ENCODE results near the gene GTSE1.

Gene GTSE1

DNA sequence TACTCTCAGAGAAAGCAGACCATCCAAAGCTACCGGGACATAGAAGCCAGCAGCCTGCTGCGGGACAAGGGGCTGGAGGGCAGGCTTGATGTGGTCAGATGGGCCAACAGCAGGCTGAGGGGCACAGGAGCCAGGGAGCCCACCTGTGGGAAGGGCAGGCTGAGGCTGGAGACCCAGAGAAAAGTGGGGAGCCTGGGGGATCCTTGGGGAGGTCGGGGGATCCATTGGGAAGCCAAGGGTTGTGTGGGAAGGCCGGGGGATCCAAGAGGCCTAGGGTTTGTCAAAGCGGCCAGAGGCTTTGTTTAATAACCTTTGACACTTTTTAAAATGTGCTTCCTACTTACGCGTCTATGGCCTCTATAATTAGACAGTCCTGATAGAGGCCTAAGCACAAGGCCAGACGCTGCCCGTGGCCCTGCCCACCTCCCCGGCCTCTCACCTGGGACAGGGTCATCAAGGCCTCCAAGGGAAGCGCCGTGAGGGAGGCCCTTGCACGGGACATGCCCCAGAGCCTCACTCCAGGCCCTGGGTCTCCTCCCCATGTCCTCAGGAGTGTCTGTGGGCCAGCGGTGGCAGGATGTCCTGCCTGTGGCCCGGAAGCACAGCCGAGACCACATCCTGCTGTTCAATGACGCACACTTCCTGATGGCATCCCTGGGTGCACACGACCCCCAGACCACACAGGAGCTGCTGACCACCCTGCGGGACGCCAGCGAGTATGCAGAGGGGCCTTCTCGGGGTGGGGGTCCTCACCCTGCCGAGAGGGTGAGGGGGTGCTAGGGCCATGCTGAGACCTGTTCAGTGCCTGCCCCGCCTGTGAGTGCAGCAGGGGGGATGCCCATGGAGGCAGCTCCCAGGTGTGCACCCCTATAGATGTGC lies 8.6 kb upstream of the GTSE1 start:
- peaks cover 1% of the 10 kb centered on the region for H3K4me1 ChIP-seq (ENCODE audit: control insufficient read depth, insufficient read depth, low read length, poor library complexity, severe bottlenecking)
- no peaks in the 10 kb centered on the region for H3K9me3 ChIP-seq (ENCODE audit: control insufficient read depth, low read length)
- peaks cover 54% of the 10 kb centered on the region for H3K36me3 ChIP-seq (ENCODE audit: control insufficient read depth, insufficient read depth, low read length)
- WGBS, 2 experiments (ENCODE audit: insufficient coverage in 2 of 2) = 92% methylated on average over 19 to 24 of the region's 24 CpGs
- no peak overlapping the region for H3K4me3 ChIP-seq (ENCODE audit: extremely low read depth, insufficient read depth, low read length, poor library complexity, severe bottlenecking)
- no peak overlapping the region for H3K27ac ChIP-seq (ENCODE audit: low read depth, low read length, severe bottlenecking)

DNA sequence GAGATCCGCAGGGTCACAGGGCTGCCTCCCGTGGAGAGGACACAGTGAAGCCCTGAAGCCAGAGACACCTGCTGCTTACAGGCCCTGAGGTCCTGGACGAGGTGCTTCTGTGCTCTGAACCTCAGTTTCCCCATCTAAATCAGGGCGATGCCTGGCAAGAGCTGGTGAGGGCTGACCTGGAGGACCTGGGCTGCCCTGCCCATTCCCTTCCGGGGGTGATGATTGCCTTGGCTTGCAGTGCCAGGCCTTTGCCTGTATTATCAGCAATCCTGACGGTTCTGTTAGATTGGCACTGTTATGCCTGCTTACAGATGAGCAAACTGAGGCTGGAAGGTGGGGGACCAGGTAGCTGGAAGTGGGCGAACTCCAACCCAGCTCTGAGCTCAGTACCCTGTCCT lies 7.8 kb upstream of the GTSE1 start:
- Histone ChIP-seq H3K4me1 (ENCODE audit: control insufficient read depth, insufficient read depth, low read length, poor library complexity, severe bottlenecking) (peaks cover 4% of the 10 kb centered on the region), H3K36me3 (ENCODE audit: control insufficient read depth, insufficient read depth, low read length) (peaks cover 51% of the 10 kb centered on the region), H3K27ac (ENCODE audit: low read depth, low read length, severe bottlenecking) (no peak overlapping the region), H3K4me3 (ENCODE audit: extremely low read depth, insufficient read depth, low read length, poor library complexity, severe bottlenecking) (no peak overlapping the region), H3K9me3 (ENCODE audit: control insufficient read depth, low read length) (no peaks in the 10 kb centered on the region)
- WGBS, 2 experiments (ENCODE audit: insufficient coverage in 2 of 2) = 92 to 94% methylated on average over 6 to 7 of the region's 7 CpGs

DNA sequence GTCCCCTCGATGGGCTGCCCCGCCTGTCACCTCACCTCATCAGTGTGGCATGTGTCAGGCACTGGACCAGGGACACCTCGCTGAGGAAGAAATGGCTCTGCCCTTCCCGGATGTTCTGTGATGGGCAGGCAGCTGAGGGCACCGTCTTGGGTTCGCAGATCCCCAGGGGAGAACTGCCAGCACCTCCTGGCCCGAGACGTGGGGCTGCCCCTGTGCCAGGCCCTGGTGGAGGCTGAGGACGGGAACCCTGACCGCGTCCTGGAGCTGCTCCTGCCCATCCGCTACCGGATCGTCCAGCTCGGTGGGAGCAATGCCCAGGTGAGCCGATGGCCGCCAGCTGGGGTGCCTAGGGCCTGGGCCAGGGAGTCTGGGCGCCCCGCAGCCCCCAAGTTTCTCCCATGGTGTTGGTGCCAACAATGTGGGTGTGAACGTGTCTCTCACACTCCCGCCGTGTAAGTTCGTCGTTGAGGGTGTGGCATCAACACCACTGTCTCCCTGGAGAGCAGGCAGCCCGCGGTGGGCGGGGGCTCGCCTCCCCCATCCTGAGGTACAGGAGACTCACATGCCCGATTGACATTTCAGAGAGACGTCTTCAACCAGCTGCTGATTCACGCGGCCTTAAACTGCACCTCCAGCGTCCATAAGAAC lies 7.3 kb upstream of the GTSE1 start:
- H3K4me3 ChIP-seq (ENCODE audit: extremely low read depth, insufficient read depth, low read length, poor library complexity, severe bottlenecking) = no peak overlapping the region
- H3K27ac ChIP-seq (ENCODE audit: low read depth, low read length, severe bottlenecking) = no peak overlapping the region
- H3K9me3 ChIP-seq (ENCODE audit: control insufficient read depth, low read length) = no peaks in the 10 kb centered on the region
- WGBS, 2 experiments (ENCODE audit: insufficient coverage in 2 of 2) = 93 to 94% methylated on average over 32 to 33 of the region's 33 CpGs
- H3K4me1 ChIP-seq (ENCODE audit: control insufficient read depth, insufficient read depth, low read length, poor library complexity, severe bottlenecking) = peaks cover 4% of the 10 kb centered on the region
- peaks cover 46% of the 10 kb centered on the region for H3K36me3 ChIP-seq (ENCODE audit: control insufficient read depth, insufficient read depth, low read length)

DNA sequence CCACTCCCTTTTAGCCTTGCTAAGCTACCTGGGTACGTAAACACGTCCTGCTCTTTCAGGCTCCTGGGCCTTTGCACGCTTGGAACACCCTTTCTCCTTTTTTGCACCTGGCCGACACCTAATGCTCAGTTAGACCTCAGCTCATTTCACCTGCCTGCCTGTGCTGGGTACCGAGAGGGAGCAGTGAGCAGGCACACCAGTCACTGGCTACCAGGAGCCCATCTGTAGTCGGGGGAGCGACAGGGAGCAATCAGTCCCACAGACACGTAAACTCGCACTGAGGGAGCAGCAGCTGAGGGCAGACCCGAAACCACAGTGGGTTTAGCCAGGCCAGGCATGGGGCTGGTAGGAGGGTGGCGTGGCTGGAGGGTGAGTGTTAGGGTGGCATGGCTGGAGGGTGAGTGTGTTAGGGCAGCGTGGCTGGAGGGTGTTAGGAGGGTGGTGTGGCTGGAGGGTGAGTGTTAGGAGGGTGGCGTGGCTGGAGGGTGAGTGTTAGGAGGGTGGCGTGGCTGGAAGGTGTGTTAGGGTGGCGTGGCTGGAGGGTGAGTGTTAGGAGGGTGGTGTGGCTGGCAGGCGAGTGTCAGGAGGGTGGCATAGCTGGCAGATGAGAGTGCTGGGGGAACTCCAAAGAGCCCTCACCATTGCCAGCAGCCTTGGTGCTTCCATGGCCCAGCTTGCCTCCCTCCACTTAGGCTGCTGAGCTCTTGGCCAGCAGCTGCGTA lies 6.4 kb upstream of the GTSE1 start:
- H3K9me3 ChIP-seq (ENCODE audit: control insufficient read depth, low read length) = no peaks in the 10 kb centered on the region
- peaks cover 36% of the 10 kb centered on the region for H3K36me3 ChIP-seq (ENCODE audit: control insufficient read depth, insufficient read depth, low read length)
- H3K4me1 ChIP-seq (ENCODE audit: control insufficient read depth, insufficient read depth, low read length, poor library complexity, severe bottlenecking) = peaks cover 4% of the 10 kb centered on the region
- WGBS, 2 experiments (ENCODE audit: insufficient coverage in 2 of 2) = 90 to 96% methylated on average over 14 to 17 of the region's 17 CpGs
- no peak overlapping the region for H3K27ac ChIP-seq (ENCODE audit: low read depth, low read length, severe bottlenecking)
- H3K4me3 ChIP-seq (ENCODE audit: extremely low read depth, insufficient read depth, low read length, poor library complexity, severe bottlenecking) = no peak overlapping the region

DNA sequence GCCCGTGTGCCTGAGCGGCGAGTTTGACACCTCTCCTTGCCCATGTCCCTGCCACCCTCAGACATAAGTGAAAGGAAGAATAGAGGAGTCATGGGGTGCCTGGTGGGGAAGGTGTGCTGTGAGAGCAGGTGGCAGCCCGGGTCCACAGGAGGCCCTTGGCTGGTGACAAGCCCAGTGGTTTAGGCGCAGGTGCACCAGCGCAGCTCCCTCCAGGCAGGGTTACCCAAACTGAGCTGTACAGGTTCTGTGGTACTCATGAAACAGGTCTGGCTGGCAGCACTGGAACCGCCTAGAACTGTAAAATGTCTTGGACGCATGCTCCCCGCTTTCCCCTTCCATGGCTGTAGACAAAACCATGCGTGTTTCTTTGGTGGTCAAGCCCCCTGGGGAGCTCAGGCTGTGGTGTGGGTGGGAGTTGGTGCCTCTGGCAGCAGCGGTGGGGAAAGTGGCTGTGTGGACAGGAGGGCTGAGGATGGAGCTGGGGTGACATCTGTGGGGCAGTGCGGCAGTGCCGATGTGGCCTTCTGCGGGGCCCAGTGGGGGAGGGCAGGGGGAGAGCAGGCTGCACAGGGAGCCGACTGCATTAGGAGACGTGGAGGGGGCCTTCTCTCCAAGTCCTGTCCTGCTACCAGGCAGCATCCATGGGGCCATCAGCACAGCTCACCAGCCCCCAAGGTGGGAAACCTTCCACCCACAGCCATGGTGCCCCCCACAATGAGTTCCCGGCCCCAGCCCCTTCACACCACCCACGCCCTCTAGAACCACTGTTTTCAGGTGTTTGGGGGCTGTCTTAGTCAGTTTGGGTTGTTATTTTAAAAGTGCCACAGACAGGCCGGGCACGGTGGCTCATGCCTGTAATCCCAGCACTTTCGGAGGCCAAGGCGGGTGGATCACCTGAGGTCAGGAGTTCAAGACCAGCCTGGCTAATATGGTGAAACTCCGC lies 5.6 kb upstream of the GTSE1 start:
- Histone ChIP-seq H3K9me3 (ENCODE audit: control insufficient read depth, low read length) (no peaks in the 10 kb centered on the region), H3K4me3 (ENCODE audit: extremely low read depth, insufficient read depth, low read length, poor library complexity, severe bottlenecking) (no peak overlapping the region), H3K27ac (ENCODE audit: low read depth, low read length, severe bottlenecking) (no peak overlapping the region), H3K36me3 (ENCODE audit: control insufficient read depth, insufficient read depth, low read length) (peaks cover 31% of the 10 kb centered on the region), H3K4me1 (ENCODE audit: control insufficient read depth, insufficient read depth, low read length, poor library complexity, severe bottlenecking) (peaks cover 4% of the 10 kb centered on the region)
- WGBS, 2 experiments (ENCODE audit: insufficient coverage in 2 of 2) = 96 to 98% methylated on average over 16 of the region's 23 CpGs

DNA sequence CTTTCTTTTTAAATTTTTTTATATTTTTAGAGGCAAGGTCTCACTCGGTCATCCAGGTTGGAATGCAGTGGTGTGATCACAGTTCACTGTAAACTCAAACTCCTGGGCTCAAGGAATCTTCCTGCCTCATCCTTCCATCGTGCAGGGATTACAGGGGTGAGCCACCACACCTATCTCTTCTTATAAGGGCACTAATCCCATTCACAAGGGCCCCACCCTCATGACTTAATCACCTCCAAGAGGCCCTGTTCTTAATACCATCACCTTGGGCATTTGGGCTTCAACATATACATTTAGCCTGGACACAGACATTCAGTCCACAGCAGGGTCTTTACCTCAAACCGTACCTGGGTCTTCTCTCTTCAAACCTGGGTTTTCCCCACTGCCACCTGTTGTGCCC lies 4.5 kb upstream of the GTSE1 start:
- H3K36me3 ChIP-seq (ENCODE audit: control insufficient read depth, insufficient read depth, low read length) = peaks cover 21% of the 10 kb centered on the region

DNA sequence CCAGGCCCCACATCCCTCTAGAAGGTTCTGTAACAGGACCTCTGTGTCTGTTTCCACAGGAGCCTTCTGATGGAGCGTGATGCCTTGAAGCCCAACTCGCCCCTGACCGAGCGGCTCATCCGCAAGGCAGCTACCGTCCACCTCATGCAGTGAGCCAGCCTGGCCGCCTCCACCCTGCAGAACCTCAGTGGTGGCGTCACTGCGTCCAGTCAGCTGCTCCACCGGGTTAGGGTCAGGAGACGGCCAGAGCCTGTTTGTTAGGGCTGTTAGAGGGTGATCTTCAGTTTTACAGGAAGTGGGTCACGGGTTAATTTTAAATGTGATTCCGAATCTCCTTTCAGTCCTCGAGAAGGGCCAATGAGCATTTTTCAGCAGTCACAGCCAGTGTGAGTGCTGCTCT lies 3.9 kb upstream of the GTSE1 start:
- Histone ChIP-seq H3K4me1 (ENCODE audit: control insufficient read depth, insufficient read depth, low read length, poor library complexity, severe bottlenecking) (peaks cover 4% of the 10 kb centered on the region), H3K9me3 (ENCODE audit: control insufficient read depth, low read length) (no peaks in the 10 kb centered on the region), H3K36me3 (ENCODE audit: control insufficient read depth, insufficient read depth, low read length) (peaks cover 21% of the 10 kb centered on the region), H3K4me3 (ENCODE audit: extremely low read depth, insufficient read depth, low read length, poor library complexity, severe bottlenecking) (no peak overlapping the region), H3K27ac (ENCODE audit: low read depth, low read length, severe bottlenecking) (no peak overlapping the region)
- 97 to 98% methylated on average over 14 of the region's 14 CpGs for WGBS, 2 experiments (ENCODE audit: insufficient coverage in 2 of 2)

More for the DNA sequence above, 4.5 kb upstream of the GTSE1 start:
- no peaks in the 10 kb centered on the region for H3K9me3 ChIP-seq (ENCODE audit: control insufficient read depth, low read length)
- H3K4me3 ChIP-seq (ENCODE audit: extremely low read depth, insufficient read depth, low read length, poor library complexity, severe bottlenecking) = no peak overlapping the region
- H3K27ac ChIP-seq (ENCODE audit: low read depth, low read length, severe bottlenecking) = no peak overlapping the region
- H3K4me1 ChIP-seq (ENCODE audit: control insufficient read depth, insufficient read depth, low read length, poor library complexity, severe bottlenecking) = peaks cover 4% of the 10 kb centered on the region
- 93 to 100% methylated on average over 2 to 3 of the region's 3 CpGs for WGBS, 2 experiments (ENCODE audit: insufficient coverage in 2 of 2)

DNA sequence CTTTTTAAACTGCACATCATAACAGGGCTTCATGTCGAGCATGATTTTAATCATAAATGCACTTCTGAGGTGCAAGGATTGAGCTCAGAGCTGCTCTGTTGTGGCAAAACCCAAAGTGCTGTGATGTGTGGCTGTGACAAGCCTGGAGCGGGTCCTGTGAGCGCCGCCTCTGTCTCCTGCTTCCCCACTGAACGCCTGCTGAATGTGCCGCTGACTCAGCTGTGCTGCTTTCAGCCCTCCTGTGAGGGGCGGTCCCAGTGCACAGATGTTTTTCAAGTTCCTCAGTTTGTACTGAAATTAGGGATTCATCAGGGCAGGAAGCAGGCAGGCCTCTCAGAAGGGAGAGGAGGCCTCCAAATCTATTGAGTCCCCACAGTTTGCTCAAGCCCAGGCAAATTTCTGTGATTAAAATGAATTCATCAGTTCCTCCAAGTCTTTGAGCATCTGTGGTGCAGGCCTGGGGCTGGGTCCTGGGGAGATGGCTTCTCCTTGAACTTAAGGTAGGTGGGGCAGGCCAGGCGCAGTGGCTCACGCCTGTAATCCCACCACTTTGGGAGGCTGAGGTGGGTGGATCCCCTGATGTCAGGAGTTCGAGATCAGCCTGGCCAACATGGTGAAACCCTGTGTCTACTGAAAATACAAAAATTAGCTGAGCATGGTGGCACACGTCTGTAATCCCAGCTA lies 3.0 kb upstream of the GTSE1 start:
- Histone ChIP-seq H3K9me3 (ENCODE audit: control insufficient read depth, low read length) (no peaks in the 10 kb centered on the region), H3K36me3 (ENCODE audit: control insufficient read depth, insufficient read depth, low read length) (peaks cover 27% of the 10 kb centered on the region)
- WGBS, 2 experiments (ENCODE audit: insufficient coverage in 2 of 2) = 77 to 90% methylated on average over 10 to 11 of the region's 11 CpGs

DNA sequence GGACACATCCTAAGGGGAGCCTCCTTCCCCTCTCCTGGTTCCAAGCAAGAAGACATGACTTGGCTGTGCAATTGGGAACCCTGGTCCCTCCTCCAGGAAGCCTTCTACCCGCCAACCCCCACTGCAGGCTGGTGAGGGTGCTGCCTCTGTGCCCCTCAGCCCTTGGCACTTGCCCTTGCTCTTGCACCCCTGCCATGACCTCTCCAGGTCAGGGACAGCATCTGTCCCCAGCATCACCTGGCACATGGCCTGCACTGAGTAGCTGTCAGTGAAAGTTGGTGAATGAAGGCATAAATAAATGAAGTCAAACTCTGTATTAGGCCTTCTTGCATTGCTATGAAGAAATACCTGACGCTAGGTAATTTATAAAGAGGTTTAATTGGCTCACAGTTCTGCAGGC lies 1.9 kb upstream of the GTSE1 start:
- H3K36me3 ChIP-seq (ENCODE audit: control insufficient read depth, insufficient read depth, low read length) = peaks cover 38% of the 10 kb centered on the region
- H3K4me1 ChIP-seq (ENCODE audit: control insufficient read depth, insufficient read depth, low read length, poor library complexity, severe bottlenecking) = peaks cover 8% of the 10 kb centered on the region
- H3K9me3 ChIP-seq (ENCODE audit: control insufficient read depth, low read length) = no peaks in the 10 kb centered on the region
- 91 to 96% methylated on average over 2 of the region's 2 CpGs for WGBS, 2 experiments (ENCODE audit: insufficient coverage in 2 of 2)
- H3K4me3 ChIP-seq (ENCODE audit: extremely low read depth, insufficient read depth, low read length, poor library complexity, severe bottlenecking) = no peak overlapping the region
- no peak overlapping the region for H3K27ac ChIP-seq (ENCODE audit: low read depth, low read length, severe bottlenecking)

More for the DNA sequence above, 3.0 kb upstream of the GTSE1 start:
- H3K27ac ChIP-seq (ENCODE audit: low read depth, low read length, severe bottlenecking) = no peak overlapping the region
- no peak overlapping the region for H3K4me3 ChIP-seq (ENCODE audit: extremely low read depth, insufficient read depth, low read length, poor library complexity, severe bottlenecking)
- peaks cover 6% of the 10 kb centered on the region for H3K4me1 ChIP-seq (ENCODE audit: control insufficient read depth, insufficient read depth, low read length, poor library complexity, severe bottlenecking)

Measured in mesodermal cell (in vitro differentiated cells).